Stimulated activated CD8-positive, alpha-beta memory T cell treated with anti-CD3 and anti-CD28 coated beads, Interleukin-4, amount 100 ng/mL, for 48 hours (primary cell): ENCODE measurements around the gene ANO6.
"Not testable (repeated sequence)": the region's sequence is repeated elsewhere in the genome, so short reads cannot be mapped to it uniquely, and the experiment has no call there.

Experiments
- DNase-seq: peaks from one replicate; pipeline ENCODE4 v3.0.0-alpha.2; 2020

ANO6 gene

DNA sequence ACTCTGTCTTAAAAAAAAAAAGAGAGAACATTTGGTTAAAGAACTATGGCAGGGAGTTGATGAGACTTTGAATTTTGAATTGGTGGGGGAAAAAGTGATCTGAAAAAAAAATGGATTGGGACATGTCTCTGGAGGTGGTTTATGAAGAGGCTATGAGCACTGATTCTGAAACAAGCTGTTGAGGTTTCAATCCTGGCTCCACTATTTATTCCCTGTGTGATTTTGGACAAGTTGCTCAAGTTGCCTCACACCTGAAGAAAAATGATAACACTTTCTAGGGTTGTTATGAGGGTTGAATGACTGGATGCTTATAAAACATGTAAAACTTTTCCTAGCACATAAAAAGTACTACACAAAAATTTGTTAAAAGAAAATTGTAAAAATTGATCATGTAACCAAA lies 1.8 kb upstream of the ANO6 start:
- no peak for DNase-seq

DNA sequence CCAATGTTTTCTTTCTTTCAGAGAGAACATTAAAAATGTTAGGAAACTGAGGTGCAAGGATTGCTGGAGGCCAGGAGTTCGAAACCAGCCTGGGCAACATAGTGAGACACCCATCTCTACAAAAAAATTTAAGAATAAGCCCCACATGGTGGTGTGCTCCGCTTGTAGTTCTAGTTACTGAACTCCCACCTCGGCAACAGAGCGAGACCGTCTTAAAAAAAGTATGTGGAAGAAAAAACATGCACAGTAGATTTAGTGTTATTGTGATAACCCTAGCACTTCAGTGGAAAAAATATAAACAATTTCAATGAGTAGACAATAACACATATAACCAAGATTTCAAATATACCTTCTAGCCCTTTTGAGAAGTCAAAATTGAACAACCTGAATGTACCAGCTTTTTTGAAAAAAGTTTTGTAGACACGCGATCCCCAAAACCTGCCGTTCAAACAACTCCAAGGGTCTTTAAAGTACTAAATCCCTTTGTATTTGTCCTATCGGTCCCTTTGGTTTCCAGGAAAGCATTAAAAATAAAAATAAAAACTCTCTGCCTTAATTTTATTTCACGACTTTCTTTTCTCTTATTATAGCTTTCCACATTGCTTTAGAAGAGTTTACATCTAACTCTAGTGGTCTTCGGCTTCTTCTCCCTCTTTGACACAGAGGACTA lies 1.0 kb upstream of the ANO6 start:
- DNase-seq, result no peak

DNA sequence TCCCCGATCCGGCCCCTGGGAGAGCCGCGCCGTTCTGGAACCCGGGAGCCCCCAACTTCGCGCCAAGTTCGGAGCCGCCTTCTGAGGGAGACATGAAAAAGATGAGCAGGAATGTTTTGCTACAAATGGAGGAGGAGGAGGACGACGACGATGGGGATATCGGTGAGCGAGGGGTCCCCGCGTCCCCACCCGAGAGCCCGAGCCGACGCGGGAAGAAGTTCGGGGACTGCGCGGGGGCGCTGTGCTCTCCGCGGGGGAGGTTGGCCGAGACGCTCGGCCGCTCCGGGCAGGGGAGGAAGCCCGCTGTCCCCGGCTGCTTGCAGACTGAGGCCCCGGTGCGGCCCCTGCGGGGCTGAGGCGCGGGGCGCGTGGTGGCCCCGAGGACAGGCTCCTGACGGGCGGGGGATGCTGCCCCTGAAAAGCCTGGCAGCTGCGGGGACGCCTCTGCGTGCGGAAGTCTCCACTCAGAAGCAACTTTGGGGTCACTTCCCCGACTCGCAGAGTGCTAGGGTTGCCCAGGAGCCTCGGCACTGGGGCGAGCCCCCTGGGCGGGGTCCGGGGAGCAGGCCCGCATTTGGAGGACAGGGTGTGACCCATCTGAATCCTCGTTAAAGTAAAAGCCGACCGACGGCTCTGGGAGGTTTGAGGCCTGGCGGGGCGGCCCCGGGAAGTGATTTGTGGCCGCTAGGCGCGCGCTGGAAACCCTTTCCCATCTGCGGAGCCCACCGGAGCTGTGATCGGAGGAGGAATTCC lies 511 bp downstream of the ANO6 start:
- DNase-seq, result peak; percentile 67

DNA sequence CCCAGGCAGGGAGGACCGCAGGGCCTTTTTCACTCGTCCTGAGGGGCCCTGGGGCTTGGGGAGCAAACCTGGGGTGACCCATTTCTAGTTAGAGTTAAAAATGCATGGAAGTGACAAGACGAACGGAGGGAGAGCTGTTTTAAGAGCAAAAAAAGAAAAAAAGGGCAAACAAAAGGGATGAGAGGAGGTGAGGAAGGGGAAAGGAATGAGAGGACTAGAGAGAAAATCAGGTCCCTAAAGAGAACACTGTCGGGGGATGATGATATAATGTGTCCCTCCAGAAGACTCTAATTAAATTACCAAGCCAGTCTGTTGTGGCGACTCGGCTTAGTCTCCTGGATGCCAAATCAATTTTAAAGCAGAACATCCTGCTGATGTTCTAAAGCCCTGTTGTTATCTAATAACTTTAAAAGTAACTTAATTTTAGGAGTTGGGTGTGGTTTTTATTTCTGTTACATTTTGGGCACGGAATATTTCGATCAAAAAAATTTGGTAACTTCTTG lies 1.1 kb downstream of the ANO6 start:
- DNase-seq, result no peak

DNA sequence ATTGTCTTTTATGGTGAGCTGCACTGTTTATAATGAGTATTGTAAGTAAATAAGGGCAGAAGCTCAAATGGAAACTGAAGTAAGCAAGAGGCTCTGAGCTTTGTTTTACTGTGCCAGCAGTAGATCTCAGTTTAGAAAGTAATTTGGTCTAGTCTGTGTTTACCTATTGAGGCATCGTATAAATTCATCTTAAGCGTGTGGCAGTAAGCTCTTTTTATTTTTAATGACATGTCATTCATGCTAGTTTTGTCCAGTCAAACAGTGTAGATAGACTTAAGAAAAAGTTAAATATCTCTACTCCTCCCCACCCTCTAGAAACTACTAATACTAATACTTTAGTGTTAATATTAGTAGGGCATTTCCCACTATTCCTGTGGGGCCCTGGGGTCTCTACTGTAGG lies 2.0 kb downstream of the ANO6 start:
- no peak for DNase-seq

DNA sequence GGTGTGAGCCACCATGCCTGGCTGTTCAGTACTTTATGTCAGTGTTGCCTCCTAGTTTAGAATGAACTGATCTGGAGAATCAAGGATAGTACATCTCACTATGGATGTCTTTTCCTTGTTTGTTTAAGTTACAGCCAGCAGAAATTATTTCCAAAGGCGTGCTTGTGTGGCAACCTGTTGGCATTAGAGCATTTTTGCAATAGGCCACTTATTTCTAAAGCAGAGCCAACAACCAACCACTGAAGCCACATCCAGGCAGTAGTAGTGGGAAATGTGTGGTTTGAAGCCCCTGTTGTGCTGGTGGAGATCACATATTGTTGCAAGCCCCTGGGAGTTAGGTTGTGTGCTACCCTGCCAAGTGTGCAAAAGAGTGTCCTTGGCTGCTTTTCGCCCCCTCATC lies 3.7 kb downstream of the ANO6 start:
- no peak for DNase-seq

DNA sequence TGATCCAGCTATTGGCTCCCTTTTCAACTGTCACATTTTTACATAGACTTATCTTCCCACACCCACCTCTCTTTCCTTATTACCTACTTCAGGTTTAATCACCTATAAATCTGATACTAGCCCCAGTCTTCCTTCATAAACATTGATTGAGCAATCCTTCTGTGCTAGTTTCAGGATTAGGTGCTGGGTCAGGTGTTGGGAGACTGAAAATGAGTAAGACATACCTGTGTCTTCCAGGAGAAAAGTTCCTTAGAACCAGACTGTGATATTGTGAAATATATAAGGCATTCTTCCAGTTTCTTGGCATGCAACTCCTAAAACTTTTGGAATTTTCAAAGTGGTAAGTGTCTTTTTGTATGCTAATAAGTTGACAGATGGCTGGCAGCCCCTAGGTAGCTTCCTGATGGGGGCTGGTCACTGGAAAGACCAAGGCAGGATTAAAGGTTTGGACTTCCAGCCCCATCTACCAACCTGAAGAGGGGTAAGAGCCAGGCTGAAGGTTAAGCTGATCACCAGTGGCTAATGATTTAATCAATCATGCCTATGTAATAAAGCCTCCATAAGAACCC lies 4.6 kb downstream of the ANO6 start:
- no peak for DNase-seq

DNA sequence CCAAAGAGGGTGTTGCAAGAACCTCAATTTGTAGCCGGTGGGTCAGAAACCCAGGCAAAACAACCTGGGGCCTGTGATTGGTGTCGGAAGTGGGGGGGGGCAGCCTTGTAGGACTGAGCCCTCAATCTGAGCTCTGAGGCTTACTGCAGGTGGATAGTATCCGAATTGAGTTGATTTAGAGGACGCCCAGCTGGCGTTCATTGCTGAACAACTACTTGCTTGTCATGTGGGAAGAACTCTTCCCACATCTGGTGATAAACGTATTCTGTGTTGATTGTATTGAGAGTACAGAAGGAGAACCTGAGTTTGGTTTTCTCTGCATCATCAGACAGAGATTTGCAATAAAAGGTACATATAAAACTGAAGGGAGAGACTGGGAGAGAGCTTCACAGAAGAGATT lies 5.1 kb downstream of the ANO6 start:
- DNase-seq, result no peak

DNA sequence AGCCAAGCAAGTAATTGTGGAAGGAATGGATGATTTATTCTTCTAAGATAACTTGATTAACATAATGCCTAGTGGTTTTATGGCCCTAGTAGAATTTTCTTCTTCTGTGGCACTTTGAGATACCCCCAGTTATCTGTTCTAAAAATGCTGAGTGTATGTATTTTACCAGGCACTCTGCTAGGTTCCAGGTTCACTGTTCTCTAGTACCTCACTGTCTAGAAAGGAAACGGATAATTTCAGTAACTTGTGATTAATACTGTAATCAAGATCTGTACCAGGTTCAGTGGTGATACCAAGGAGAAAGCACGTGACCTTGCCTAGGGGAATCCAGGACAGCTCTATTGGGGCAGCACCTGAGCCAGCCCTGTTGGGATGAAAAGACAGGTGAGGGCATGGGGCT lies 8.0 kb downstream of the ANO6 start:
- no peak for DNase-seq

DNA sequence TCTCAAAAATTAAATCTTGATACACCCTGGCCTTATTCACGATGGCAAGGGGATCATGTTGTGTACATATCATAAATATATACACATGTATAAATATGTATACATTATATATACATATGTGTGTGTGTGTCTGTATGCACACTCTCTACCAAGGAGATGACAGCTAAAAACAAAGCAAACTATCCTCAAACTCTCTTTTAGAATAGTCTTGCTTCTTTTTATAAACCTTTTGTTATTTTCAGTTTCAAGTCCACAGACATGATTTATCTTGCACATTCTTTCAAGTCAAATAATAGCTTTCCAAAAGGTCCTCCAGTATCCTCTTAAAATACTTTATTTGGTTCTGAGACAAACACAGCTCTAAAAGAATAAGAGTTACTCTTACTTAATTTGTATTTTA lies 8.4 kb downstream of the ANO6 start:
- no peak for DNase-seq

DNA sequence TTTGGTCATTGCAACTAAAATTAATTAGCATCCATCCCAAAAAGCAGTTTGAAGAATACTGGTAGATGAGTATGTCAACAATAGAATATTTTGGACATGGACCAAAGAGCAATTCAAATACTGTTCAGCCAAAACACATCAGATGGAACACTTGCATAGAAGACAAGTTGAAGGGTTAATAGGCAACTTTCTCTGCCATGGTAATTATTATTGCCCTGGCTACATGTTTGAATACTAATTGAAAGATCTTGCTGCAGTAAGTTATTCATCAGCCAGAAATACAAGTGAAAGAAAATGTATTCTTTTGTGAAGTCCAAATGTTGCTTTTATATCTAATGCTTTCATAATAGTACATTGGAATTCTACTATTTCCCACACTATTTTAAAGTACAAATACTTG lies 10.1 kb downstream of the ANO6 start:
- DNase-seq, result no peak

DNA sequence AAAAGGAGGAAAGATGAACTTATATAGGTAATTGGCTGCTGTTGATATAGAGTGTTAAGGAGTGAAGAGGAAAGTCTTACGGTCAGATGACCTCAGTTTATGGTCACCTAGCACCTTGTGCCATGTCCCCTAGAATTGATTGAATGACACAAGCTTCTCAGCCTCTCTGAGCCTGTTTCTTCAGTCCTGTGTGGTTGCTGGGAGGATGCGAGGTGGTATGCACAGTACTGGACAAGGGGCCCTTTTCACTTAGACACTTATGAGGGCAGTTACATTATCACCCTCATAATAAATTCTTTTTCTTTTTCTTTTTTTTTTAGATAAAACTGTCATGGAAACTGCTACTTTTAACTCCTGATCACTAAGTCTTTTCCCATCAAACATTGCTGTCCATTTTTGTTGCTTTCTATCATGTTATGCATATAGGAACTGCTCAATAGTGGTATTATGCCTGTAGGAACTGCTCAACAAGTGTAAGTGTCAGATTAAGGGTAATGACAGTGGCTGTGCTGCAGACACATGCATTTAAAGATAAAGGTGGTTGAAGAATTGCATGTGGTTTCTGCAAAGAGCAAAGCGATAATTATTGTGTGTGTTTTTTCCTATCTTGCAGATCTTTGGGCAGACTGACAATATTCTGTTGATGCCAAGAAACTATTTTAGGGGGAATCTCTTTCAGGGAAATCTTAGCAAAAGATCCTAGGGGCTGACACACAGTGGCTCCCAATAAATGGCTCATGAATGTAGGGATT lies 11.6 kb downstream of the ANO6 start:
- no peak for DNase-seq

DNA sequence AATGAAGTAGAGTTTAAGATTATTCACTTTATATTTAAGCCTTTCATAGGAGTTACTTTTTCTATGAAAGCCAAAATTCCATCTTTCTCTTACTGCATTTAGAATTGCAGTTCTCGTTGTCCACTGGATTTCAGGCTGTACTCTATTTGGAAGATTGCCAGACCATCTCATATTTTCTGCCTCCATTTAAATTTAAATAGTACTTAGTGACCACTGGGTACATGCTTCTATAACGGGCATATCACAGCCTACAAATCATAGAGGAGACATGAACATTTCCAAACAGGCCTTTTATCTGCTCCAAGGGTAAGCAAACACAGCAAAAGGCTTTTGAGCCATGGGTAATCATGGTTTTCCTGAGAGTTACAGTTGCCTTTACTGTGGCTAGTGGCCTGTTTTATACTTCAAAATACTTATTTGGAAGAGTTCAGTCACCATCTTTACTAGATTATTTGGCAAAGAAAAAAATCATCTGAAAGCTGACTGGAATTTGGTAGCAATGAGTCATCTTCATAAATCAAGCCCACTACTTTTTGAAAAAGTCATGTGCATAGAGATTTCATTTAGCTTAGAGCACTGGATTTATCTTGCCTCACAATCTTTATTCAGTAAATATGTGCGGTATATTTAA lies 15.7 kb downstream of the ANO6 start:
- no peak for DNase-seq

DNA sequence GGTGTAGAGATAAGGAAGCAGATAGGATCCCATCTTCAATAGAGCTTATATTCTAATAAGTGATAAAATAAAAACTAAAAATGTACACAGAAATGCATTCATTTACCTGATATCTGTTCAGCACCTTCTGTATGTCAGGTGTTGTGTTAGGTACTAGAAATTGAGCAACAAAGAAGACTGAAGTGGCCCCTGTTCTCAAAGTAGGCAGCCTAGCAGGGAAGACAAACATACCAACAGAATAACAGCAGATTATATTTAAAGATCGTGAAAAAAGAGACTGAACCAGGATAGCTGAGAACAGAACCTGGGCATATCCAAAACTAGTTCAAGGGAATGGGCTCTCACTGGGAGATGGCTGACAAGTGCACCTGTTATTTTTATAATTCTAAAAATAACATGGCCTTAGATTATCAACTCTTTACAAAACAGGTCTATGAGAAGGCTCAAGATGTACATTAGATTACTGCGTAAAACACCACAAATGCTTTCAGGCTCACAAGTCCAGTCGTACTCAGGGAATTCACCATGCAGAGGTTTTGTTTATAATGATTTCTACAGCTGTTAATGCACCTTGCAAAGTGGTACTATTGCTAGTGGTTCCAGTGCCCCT lies 16.4 kb downstream of the ANO6 start:
- no peak for DNase-seq

DNA sequence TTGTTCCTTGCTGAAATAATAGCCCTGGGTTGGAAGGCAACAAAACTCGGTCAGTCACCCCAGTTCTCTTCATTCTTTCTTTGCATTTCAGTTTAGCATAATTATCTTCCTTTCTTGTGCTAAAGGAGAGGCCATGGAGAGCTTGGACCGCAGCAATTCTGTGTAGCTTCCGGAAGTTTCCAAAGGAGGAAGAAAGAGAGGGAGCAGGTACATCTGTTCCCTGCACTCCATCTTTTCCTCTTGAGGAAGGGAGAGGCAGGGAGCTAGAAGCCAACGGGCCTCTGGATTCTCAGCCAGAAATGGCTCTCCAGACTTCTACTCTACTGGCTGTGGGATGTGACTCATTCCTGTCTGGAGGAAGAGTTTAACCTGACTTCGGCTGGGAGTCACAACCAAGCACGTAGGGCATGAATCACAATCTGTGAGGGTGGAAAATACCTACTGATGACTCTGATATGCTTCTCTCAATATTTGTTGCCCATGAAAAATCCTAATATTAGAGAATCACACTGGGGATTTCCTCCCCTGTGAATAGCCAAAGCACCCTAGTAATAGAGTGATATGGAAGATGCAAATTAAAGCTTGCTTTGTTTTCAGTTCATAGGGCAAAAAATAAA lies 17.0 kb downstream of the ANO6 start:
- DNase-seq, result peak; percentile 44

DNA sequence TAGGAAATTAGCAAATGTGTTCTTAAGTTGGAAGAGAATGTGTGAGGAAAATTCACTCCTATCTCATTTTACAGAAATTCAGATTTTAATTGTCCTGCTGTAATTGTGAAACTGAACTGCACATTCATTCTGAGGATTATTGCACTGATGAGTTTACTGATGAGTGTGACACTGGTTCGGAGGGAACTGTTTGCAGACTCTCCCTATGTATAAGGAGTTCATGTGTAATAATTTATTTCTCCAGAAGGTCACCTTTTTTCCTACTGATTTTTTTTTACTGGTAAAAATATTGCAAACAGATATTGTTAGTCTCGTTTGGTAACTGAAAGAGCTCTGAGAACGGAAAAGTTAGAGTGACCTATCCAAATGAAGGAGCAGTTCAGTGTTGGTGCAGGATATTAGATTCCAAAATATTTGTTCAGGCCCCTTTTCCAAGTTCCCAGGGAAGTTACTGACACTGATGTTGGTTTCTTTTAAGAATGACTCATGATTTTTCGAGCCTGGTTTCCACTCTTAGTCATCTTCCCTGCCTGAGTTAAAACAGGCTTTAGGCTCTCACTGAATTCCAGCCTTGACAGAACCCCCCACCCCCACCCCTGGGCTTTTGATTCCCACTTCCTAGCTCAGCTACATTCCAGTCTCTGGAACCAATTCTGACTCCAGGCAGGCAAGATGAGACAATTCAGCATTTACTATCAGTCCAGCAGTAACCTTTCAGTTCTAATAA lies 18.4 kb downstream of the ANO6 start:
- no peak for DNase-seq

DNA sequence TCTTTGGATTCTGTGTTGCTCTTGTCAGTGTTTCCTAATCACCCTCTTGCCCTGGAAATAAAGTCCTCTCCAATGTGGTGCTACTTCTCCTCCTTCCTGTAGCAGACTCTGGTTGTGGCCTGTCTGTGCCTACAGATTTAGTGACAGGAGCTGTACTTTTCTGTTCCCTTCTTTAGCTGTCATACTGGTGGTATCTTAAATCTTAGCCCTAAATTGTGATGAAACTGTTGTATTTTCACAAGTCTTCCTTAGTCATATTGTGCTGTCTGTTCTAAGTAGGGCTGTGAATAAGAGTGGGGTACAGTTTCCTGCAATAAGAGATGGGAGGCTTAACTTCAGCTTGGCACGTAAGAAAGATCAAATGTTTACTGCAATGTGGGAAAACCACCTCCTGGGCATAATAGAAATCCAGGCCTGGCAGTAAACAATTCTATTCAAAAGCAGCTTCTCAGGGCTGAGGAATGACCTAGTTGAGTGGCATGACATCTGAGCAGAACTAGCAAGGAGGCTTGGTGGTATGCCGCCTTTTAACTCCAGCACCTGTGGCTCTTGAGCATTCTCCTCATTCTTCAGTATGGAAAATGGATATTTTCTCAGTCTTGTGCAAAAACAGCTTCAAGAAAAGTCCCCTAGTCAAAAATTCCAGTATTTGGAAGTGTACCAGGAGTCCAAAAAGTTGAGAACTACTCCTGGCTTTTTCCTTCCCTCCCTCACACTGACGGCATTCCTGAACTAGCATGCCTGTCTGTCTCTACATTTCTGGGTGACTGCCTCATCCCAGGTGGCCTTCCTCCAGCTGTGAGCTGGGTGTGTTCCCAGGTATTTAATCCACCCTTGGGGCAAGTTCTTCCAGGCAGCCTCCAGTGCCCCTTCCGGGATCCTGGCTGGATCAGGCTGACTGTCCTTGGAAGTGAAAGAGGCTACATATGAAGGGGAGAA lies 19.5 kb downstream of the ANO6 start:
- no peak for DNase-seq

DNA sequence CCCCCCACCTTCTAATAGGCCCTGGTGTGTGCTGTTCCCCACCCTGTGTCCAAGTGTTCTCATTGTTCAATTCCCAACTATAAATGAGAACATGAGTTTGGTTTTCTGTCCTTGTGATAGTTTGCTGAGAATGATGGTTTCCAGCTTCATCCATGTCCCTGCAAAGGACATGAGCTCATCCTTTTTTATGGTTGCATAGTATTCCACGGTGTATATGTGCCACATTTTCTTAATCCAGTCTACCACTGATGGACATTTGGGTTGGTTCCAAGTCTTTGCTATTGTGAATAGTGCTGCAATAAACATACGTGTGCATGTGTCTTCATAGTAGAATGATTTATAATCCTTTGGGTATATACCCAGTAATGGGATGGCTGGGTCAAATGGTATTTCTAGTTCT lies 20.5 kb downstream of the ANO6 start:
- DNase-seq, result not testable (repeated sequence)

DNA sequence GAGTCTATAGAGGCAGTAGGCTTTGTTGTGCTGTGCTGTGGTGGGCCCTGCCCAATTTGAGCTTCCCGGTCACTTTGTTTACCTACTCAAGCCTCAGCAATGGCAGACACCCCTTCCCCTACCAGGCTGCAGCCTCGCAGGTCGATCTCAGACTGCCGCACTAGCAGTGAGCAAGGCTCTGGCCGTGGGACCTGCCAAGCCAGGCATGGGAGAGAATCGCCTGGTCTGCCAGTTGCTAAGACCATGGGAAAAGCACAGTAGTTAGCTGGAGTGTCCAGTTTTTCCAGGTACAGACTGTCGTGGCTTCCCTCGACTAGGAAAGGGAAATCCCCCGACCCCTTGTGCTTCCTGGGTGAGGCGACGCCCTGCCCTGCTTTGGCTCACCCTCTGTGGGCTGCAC lies 26.3 kb downstream of the ANO6 start:
- no peak for DNase-seq

DNA sequence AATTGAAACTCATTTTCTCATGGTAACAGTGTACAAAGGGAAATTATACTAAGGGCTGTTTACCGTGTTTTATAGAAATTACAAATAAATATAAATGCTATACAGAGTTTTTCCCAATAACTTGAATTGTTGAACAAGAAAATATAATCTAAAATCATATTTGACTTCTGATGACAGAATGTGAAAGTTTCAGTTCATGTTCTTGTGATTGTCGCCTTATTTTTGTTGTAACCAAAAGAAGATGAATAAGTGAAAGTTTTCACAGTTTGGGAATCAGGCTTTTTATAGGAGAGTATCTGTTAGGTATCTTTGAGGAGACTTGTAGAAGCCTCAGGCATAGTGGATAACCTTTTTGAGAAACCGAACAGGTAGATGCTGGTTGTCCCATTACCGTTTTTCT lies 28.1 kb downstream of the ANO6 start:
- DNase-seq, result no peak
